IPS DF 19.7 (cell line): ENCODE results near the gene TRPC4AP.
A peak's percentile ranks its signal among the peaks of the same experiment; 100 is the strongest.
"Not testable (repeated sequence)": the region's sequence is repeated elsewhere in the genome, so short reads cannot be mapped to it uniquely, and the experiment has no call there.

Experiments used
- DNase-seq: peaks from one replicate; pipeline ENCODE4 v3.0.0-alpha.2; 2013; ENCODE audit warnings: low read depth, low spot score

TRPC4AP gene

GRCh38 chr20:35092524-35093266 is at the start of gene TRPC4AP:
Gene TRPC4AP (minus strand): TSS chr20:35092807. CDS start chr20:35092781, 26 bp downstream.
- peak; percentile 52 for DNase-seq

GRCh38 chr20:35135867-35136586 is 43.4 kb upstream of the TRPC4AP start:
- DNase-seq: no peak

GRCh38 chr20:35134880-35135279 is 42.3 kb upstream of the TRPC4AP start:
- no peak for DNase-seq

- no peak for DNase-seq
Measured at GRCh38 chr20:35134472-35134871, 41.9 kb upstream of the TRPC4AP start.

GRCh38 chr20:35133735-35134134 is 41.1 kb upstream of the TRPC4AP start:
- no peak for DNase-seq

GRCh38 chr20:35133031-35133430 is 40.4 kb upstream of the TRPC4AP start:
- DNase-seq: no peak

- no peak for DNase-seq
Measured at GRCh38 chr20:35131934-35132333, 39.3 kb upstream of the TRPC4AP start.

GRCh38 chr20:35129647-35130069 is 37.1 kb upstream of the TRPC4AP start:
- no peak for DNase-seq

GRCh38 chr20:35125753-35126152 is 33.1 kb upstream of the TRPC4AP start:
- DNase-seq: no peak

- DNase-seq: no peak
Measured at GRCh38 chr20:35122756-35123405, 30.3 kb upstream of the TRPC4AP start.

GRCh38 chr20:35121186-35121585 is 28.6 kb upstream of the TRPC4AP start:
- no peak for DNase-seq

- DNase-seq: no peak
Measured at GRCh38 chr20:35120012-35120701, 27.6 kb upstream of the TRPC4AP start.

- no peak for DNase-seq
Measured at GRCh38 chr20:35117629-35118028, 25.0 kb upstream of the TRPC4AP start.

- no peak for DNase-seq
Measured at GRCh38 chr20:35117196-35117595, 24.6 kb upstream of the TRPC4AP start.

- DNase-seq: no peak
Measured at GRCh38 chr20:35116258-35116657, 23.7 kb upstream of the TRPC4AP start.

GRCh38 chr20:35115606-35116005 is 23.0 kb upstream of the TRPC4AP start:
- DNase-seq: no peak

GRCh38 chr20:35112276-35112675 is 19.7 kb upstream of the TRPC4AP start:
- not testable (repeated sequence) for DNase-seq

- DNase-seq: no peak
Measured at GRCh38 chr20:35111141-35111888, 18.7 kb upstream of the TRPC4AP start.

- no peak for DNase-seq
Measured at GRCh38 chr20:35108921-35109320, 16.3 kb upstream of the TRPC4AP start.

- no peak for DNase-seq
Measured at GRCh38 chr20:35106827-35107380, 14.3 kb upstream of the TRPC4AP start.
